ENCODE results near the gene MAD2L2.
A peak's percentile ranks its signal among the peaks of the same experiment; 100 is the strongest.

The MAD2L2 gene

DNA sequence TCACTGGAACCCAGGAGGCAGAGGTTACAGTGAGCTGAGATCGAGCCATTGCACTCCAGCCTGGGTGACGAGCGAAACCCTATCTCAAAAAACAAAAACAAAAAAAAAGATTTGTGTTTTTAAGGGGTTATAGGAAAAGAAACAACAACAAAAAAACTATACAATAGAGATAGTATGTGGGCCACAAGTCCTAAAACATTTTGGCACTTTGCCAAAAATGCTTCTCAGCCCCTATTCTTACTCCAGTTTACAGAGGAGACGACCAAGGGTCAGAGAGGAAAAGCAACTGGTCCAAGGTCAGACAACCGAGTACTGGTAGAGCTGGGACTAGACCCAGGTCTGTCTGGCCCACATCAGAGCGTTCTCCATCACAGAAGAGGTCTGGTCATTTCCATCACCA lies 23.3 kb downstream of the MAD2L2 start:
- no peak overlapping the region for H3K4me3 ChIP-seq (ENCODE audit: low read depth, low read length)
- TF ChIP-seq, protein P1, sequence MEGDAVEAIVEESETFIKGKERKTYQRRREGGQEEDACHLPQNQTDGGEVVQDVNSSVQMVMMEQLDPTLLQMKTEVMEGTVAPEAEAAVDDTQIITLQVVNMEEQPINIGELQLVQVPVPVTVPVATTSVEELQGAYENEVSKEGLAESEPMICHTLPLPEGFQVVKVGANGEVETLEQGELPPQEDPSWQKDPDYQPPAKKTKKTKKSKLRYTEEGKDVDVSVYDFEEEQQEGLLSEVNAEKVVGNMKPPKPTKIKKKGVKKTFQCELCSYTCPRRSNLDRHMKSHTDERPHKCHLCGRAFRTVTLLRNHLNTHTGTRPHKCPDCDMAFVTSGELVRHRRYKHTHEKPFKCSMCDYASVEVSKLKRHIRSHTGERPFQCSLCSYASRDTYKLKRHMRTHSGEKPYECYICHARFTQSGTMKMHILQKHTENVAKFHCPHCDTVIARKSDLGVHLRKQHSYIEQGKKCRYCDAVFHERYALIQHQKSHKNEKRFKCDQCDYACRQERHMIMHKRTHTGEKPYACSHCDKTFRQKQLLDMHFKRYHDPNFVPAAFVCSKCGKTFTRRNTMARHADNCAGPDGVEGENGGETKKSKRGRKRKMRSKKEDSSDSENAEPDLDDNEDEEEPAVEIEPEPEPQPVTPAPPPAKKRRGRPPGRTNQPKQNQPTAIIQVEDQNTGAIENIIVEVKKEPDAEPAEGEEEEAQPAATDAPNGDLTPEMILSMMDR (IDR thresholded peaks at IDR 0.05; ENCODE audit: low read depth, low read length, missing control alignments): no peak
- DNase-seq (ENCODE audit: low read depth): no peak
- in situ Hi-C loops (cut with HindIII; ENCODE audit: low sequenced_read_pairs): no loop called here

DNA sequence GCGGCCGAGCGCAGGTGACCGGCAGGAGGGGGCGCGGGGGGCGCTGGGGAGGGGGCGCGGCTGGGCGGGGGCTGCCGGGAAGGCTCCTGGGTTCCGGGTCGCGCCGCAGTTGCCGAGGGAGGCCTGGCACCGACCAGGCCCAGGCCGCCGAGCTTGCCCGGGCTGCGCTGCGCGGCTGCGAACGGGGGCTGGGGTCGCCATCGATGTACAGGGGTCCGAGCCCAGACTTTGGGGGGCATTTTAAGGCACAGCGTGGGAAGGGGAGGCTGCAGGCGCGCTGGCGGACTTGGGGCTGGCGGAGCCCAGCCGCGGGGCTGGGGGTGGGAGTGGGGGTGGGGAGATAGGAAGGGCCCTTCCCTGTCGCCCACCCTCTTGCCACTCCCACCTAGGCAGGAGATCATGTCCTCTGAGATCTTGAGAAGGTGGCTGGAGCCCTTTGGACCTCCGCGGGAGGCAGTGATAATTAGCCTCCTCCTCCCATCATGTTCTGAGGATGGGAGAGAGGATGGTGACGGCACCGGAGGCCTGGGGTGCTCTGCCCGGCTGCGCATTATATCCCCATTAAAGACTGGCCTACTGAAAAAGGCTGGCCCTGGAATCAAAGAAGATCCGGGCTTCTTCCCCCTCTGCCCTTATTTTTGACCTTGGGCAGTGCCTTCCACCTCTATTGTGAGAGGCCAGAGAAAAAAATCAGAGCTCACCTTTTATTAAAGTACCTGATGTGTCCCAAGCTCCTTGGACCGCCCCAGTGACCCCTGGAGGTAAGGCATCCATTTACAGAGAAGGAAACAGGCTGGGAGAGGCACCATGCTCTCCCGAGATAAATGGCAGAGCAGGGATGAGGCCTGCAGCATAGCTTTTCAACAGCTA lies 25.8 kb downstream of the MAD2L2 start:
- in situ Hi-C loops (cut with HindIII; ENCODE audit: low sequenced_read_pairs): no loop called here
- no peak for DNase-seq (ENCODE audit: low read depth)
- TF ChIP-seq, protein P1 (IDR thresholded peaks at IDR 0.05; ENCODE audit: low read depth, low read length, missing control alignments): no peak
- H3K4me3 ChIP-seq (ENCODE audit: low read depth, low read length): peak overlapping the region; percentile 50

DNA sequence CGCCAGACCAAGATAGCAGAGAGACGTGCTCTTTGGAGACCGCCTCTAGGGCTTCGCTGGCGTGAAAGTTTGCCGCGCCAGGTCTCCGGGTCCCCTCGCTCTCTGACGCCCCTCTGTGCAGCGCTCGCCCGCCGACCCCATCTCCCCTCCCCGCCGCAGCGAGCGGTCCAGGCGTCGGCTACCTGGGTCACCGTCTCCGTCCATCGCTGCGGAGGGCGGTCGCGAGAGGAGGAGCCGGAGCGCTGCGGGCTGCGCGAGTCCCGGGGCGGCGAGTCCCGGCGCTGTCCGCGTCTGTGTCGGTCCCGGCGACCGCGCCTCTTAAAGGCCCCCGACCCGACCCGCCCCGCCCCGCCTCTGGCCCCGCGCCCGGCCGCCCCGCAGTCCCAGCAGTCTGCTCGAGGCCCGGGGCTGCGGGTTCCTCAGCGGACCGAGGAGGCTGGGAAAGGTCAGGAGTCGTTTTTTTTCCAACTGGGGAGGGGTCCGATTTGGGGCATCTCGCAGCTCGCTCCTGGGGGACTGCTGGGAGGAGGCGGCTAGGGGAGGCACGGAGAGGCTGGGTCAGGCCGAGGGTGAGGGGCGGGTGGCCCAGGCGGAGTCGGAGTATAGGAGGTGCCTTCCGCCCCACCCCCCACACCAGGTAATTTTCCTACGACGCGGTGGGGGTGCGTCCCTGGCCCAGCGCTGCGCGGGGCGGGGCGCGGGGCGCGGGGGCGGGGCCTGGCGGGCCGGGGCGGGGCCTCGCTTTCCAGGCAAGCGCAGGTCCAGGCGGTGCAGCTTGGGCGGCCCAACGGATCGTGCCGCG lies 26.6 kb downstream of the MAD2L2 start, which contains the start of the genes FBXO2 and FBXO44:
FBXO2 (minus strand) TSS at position 293 of the 802 bp plus-strand sequence; CDS start at position 204, 89 bp downstream.
FBXO44 (plus strand) TSS at position 741 of the 802 bp plus-strand sequence. CDS start 959 bp downstream, outside the sequence.
- in situ Hi-C loops (cut with HindIII; ENCODE audit: low sequenced_read_pairs): no loop called here
- DNase-seq (ENCODE audit: low read depth): no peak
- TF ChIP-seq, protein P1 (IDR thresholded peaks at IDR 0.05; ENCODE audit: low read depth, low read length, missing control alignments): no peak
- H3K4me3 ChIP-seq (ENCODE audit: low read depth, low read length): peak within 1 kb of the TSS; percentile 50

DNA sequence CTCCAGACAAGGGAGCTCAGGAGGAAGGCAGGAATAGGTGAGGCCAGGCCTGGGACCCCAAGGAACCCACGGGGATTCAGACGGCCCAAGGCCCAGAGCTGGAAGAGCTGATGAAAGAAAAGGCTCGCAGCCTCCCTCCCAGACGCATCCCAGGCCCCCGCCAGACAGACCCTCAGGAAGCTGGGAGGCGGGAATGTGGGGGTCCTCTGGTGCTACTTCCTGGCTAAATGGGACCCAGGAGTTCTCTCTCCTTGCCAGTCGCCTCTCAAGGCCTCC lies 27.1 kb downstream of the MAD2L2 start:
- H3K4me3 ChIP-seq (ENCODE audit: low read depth, low read length): peak overlapping the region; percentile 50
- DNase-seq (ENCODE audit: low read depth): no peak
- in situ Hi-C loops (cut with HindIII; ENCODE audit: low sequenced_read_pairs): no loop called here
- TF ChIP-seq, protein P1 (IDR thresholded peaks at IDR 0.05; ENCODE audit: low read depth, low read length, missing control alignments): no peak

DNA sequence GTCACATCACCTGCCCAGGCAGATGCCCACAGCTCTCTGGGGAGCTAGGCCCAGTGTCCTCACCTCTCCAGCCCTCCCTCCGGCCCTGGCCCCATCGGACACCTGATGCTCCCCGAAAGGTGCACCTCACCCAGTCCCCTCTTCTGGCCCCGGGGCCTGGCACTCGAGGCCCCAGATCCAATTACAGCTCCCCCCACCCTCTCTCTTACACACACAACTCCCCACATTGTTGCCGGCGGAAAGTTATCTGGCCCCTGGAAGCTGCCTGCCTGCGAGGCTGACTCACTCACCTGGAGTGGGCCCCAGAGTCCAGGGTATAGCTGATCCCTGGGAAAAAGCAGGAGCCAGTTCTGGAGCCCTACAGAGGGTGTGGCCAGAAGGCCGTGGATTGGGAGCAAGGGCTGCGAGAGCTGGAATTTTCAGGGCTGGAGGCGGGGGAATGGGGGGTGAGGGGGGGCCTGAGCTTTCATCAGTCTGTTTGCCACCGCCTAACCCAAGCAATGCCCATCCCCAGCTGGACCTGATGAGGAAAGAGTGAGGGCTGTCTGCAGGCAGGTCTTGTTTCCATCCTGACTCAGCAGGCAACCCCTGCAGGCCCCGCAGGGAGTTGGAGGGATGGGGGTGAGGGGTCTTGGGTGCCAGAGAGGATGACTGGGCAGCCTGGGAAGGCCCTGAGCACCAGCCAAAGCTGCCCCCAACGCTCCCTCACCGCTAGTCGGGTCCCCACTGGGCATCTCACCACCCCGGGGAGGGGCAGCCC lies 27.7 kb downstream of the MAD2L2 start:
- no peak for DNase-seq (ENCODE audit: low read depth)
- TF ChIP-seq, protein P1 (IDR thresholded peaks at IDR 0.05; ENCODE audit: low read depth, low read length, missing control alignments): no peak
- no peak overlapping the region for H3K4me3 ChIP-seq (ENCODE audit: low read depth, low read length)
- in situ Hi-C loops (cut with HindIII; ENCODE audit: low sequenced_read_pairs): no loop called here

DNA sequence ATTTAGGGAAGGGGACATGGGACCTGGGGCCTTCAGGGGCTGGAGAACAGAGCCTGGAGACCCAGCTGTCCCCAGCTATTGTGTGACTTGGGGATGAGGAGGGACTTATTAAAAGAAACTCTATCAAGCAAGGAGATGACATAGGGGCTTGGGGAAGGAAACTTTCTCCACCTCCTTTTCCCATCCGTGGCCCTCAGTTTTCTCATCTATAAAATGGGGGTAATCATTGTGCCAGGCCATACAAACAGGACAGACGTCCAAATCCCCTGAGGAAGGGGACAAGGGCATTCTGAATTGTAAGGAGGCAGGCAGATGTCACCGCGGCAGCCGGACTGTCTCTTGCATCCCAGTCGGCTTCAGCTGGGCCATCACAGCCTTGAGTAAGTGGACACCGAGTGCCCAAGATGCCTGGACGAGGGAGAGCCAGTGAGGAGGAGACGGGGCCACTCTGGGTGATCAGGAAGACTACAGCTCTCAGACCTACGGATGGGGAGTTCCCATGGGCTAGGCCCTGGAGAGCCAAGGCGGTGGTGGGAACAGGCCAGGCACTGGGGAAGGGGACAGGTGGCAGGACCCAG lies 28.7 kb downstream of the MAD2L2 start:
- TF ChIP-seq, protein P1 (IDR thresholded peaks at IDR 0.05; ENCODE audit: low read depth, low read length, missing control alignments): no peak
- no peak for DNase-seq (ENCODE audit: low read depth)
- H3K4me3 ChIP-seq (ENCODE audit: low read depth, low read length): no peak overlapping the region
- in situ Hi-C loops (cut with HindIII; ENCODE audit: low sequenced_read_pairs): no loop called here
